ENCODE results near the gene RINT1.
"Not testable (repeated sequence)": the region's sequence is repeated elsewhere in the genome, so short reads cannot be mapped to it uniquely, and the experiment has no call there.

The RINT1 gene

GRCh38 chr7:105531792-105532671 lies at the start of gene RINT1:
TSS of gene RINT1 (plus strand) at chr7:105532201. CDS start at chr7:105532316, 115 bp downstream.
- in situ Hi-C loops (cut with MboI; ENCODE audit: low sequenced_read_pairs): no loop called here

- in situ Hi-C loops (cut with MboI; ENCODE audit: low sequenced_read_pairs): no loop called here
These were observed 44.1 kb upstream of the RINT1 start for GRCh38 chr7:105487579-105488571.

- in situ Hi-C loops (cut with MboI; ENCODE audit: low sequenced_read_pairs): no loop called here
These were observed 42.6 kb upstream of the RINT1 start for GRCh38 chr7:105489409-105489808.

GRCh38 chr7:105493196-105493922 lies 38.6 kb upstream of the RINT1 start:
- in situ Hi-C loops (cut with MboI; ENCODE audit: low sequenced_read_pairs): no loop called here

GRCh38 chr7:105493923-105494315 lies 38.1 kb upstream of the RINT1 start:
- in situ Hi-C loops (cut with MboI; ENCODE audit: low sequenced_read_pairs): no loop called here

- in situ Hi-C loops (cut with MboI; ENCODE audit: low sequenced_read_pairs): no loop called here
These were observed 35.5 kb upstream of the RINT1 start for GRCh38 chr7:105496521-105496920.

- in situ Hi-C loops (cut with MboI; ENCODE audit: low sequenced_read_pairs): no loop called here
These were observed 35.0 kb upstream of the RINT1 start for GRCh38 chr7:105497016-105497415.

- in situ Hi-C loops (cut with MboI; ENCODE audit: low sequenced_read_pairs): no loop called here
These were observed 29.8 kb upstream of the RINT1 start for GRCh38 chr7:105502173-105502572.

- in situ Hi-C loops (cut with MboI; ENCODE audit: low sequenced_read_pairs): no loop called here
These were observed 19.6 kb upstream of the RINT1 start for GRCh38 chr7:105512415-105512814.

GRCh38 chr7:105512926-105513526 lies 19.0 kb upstream of the RINT1 start:
- in situ Hi-C loops (cut with MboI; ENCODE audit: low sequenced_read_pairs): no loop called here

- in situ Hi-C loops (cut with MboI; ENCODE audit: low sequenced_read_pairs): not testable (repeated sequence)
These were observed 16.4 kb upstream of the RINT1 start for GRCh38 chr7:105515610-105516009.

- in situ Hi-C loops (cut with MboI; ENCODE audit: low sequenced_read_pairs): no loop called here
These were observed 12.6 kb upstream of the RINT1 start for GRCh38 chr7:105519353-105519752.

GRCh38 chr7:105520620-105521019 lies 11.4 kb upstream of the RINT1 start:
- in situ Hi-C loops (cut with MboI; ENCODE audit: low sequenced_read_pairs): not testable (repeated sequence)

- in situ Hi-C loops (cut with MboI; ENCODE audit: low sequenced_read_pairs): no loop called here
These were observed 10.8 kb upstream of the RINT1 start for GRCh38 chr7:105521027-105521716.

- in situ Hi-C loops (cut with MboI; ENCODE audit: low sequenced_read_pairs): no loop called here
These were observed 10.1 kb upstream of the RINT1 start, which contains the start of gene PUS7 for GRCh38 chr7:105521717-105522463. TSS of gene PUS7 (minus strand) at chr7:105522271. CDS start at chr7:105508512, 13,759 bp downstream.

- in situ Hi-C loops (cut with MboI; ENCODE audit: low sequenced_read_pairs): not testable (repeated sequence)
These were observed 7.6 kb upstream of the RINT1 start for GRCh38 chr7:105524423-105524822.

GRCh38 chr7:105524840-105525239 lies 7.2 kb upstream of the RINT1 start:
- in situ Hi-C loops (cut with MboI; ENCODE audit: low sequenced_read_pairs): no loop called here

GRCh38 chr7:105527737-105528136 lies 4.3 kb upstream of the RINT1 start:
- in situ Hi-C loops (cut with MboI; ENCODE audit: low sequenced_read_pairs): not testable (repeated sequence)

- in situ Hi-C loops (cut with MboI; ENCODE audit: low sequenced_read_pairs): no loop called here
These were observed 1.9 kb upstream of the RINT1 start for GRCh38 chr7:105530126-105530525.

All from HL-60/S4 treated with phorbol 12-myristate 13-acetate at 8.2 ng/mL for 4 days and 3 days (cell line).